Measurements from ENCODE around the gene ACP5. TPM values are rescaled to one million over a fixed set of nuclear protein-coding genes. Genes with fewer than 3 reads are reported as not detected.

ACP5 gene
- total and polyA plus RNA-seq, 10 of the 15 experiments (the other 5 are each of a cell fraction or from before 2014, with no cell fraction given) = 1.0 to 73.4 (median 36.8) TPM

GRCh38 chr19:11587302-11587974 lies 10.0 kb upstream of the ACP5 start (continued):
- TF ChIP-seq ETV6 (conservative IDR thresholded peaks at IDR 0.05 in 1 of 2, IDR thresholded peaks at IDR 0.05 in 1 of 2; ENCODE audit: borderline replicate concordance in 1 of 2, low read depth in 1 of 2) (no peak), ZNF622 (IDR thresholded peaks at IDR 0.05) (no peak), GATAD2B (conservative IDR thresholded peaks at IDR 0.05; ENCODE audit: low read depth) (no peak), CTCF (IDR thresholded peaks at IDR 0.05 in 2 of 3, conservative IDR thresholded peaks at IDR 0.05 in 1 of 3; ENCODE audit: control insufficient read depth in 2 of 3, extremely low read depth in 1 of 3, insufficient read depth in 1 of 3, low read depth in 3 of 3, low read length in 3 of 3) (peak; percentile 90 to 98 (median 97)), RAD21 (IDR thresholded peaks at IDR 0.05; ENCODE audit: insufficient read depth, low read depth, low read length) (peak; percentile 96), SMARCA5 (IDR thresholded peaks at IDR 0.05) (peak; percentile 62; the same call in 1 of the 2 replicates), YY1 (IDR thresholded peaks at IDR 0.05; ENCODE audit: low read depth, low read length) (peak; percentile 75), MYB (IDR thresholded peaks at IDR 0.05; ENCODE audit: borderline replicate concordance, low read depth, low read length) (no peak), IKZF1 (conservative IDR thresholded peaks at IDR 0.05) (peak; percentile 25; the same call in 1 of the 2 replicates), PBX3 (IDR thresholded peaks at IDR 0.05; ENCODE audit: insufficient replicate concordance, low read depth, low read length) (no peak), ZBTB33 (IDR thresholded peaks at IDR 0.05) (no peak), ZBED1 (IDR thresholded peaks at IDR 0.05; ENCODE audit: borderline replicate concordance) (no peak)
- TF ChIP-seq, protein P1, sequence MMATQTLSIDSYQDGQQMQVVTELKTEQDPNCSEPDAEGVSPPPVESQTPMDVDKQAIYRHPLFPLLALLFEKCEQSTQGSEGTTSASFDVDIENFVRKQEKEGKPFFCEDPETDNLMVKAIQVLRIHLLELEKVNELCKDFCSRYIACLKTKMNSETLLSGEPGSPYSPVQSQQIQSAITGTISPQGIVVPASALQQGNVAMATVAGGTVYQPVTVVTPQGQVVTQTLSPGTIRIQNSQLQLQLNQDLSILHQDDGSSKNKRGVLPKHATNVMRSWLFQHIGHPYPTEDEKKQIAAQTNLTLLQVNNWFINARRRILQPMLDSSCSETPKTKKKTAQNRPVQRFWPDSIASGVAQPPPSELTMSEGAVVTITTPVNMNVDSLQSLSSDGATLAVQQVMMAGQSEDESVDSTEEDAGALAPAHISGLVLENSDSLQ (IDR thresholded peaks at IDR 0.05) = peak; percentile 12; the same call in 1 of the 2 replicates
- TF ChIP-seq, protein P2, sequence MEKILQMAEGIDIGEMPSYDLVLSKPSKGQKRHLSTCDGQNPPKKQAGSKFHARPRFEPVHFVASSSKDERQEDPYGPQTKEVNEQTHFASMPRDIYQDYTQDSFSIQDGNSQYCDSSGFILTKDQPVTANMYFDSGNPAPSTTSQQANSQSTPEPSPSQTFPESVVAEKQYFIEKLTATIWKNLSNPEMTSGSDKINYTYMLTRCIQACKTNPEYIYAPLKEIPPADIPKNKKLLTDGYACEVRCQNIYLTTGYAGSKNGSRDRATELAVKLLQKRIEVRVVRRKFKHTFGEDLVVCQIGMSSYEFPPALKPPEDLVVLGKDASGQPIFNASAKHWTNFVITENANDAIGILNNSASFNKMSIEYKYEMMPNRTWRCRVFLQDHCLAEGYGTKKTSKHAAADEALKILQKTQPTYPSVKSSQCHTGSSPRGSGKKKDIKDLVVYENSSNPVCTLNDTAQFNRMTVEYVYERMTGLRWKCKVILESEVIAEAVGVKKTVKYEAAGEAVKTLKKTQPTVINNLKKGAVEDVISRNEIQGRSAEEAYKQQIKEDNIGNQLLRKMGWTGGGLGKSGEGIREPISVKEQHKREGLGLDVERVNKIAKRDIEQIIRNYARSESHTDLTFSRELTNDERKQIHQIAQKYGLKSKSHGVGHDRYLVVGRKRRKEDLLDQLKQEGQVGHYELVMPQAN (conservative IDR thresholded peaks at IDR 0.05) = no peak
